Tibial nerve (tissue), 4 donors: ENCODE measurements around the gene LTBR. TPM values are rescaled to one million over a fixed set of nuclear protein-coding genes. Genes with fewer than 3 reads are reported as not detected.

Experiments used
- DNase-seq, 2 donors: peaks; one replicate each; pipeline ENCODE4 v3.0.0-alpha.2; 2019; ENCODE audit warnings: low spot score in 2 of 2
- H3K27ac ChIP-seq, 4 donors: fragments of 200-600 bp; sonication (generic) in 3 of 4; one replicate each; pipeline ENCODE4 v1.5.1; 2017 to 2019; ENCODE audit warnings: mild to moderate bottlenecking in 1 of 4
- H3K27me3 ChIP-seq, 2 donors: fragments of 200-600 bp; sonication (generic) in 1 of 2; one replicate each; pipeline versions ENCODE4 v1.5.1 to v1.6.0; 2017 to 2019
- H3K36me3 ChIP-seq, 3 donors: fragments of 200-600 bp; sonication (generic); one replicate each; pipeline ENCODE4 v1.5.1; 2018 to 2019
- H3K4me1 ChIP-seq, 4 donors: fragments of 200-600 bp; sonication (generic) in 3 of 4; one replicate each; pipeline ENCODE4 v1.5.1; 2017 to 2019
- H3K4me3 ChIP-seq, 4 donors: fragments of 200-600 bp; sonication (generic) in 3 of 4; one replicate each; pipeline ENCODE4 v1.5.1; 2017 to 2019; ENCODE audit warnings: mild to moderate bottlenecking in 1 of 4, moderate library complexity in 1 of 4
- H3K9me3 ChIP-seq, 4 donors: fragments of 200-600 bp; sonication (generic) in 3 of 4; one replicate each; pipeline ENCODE4 v1.5.1; 2017 to 2019
- CTCF ChIP-seq, 5 experiments: fragments of 200-600 bp in 3 of 5; fragments of 450-650 bp in 2 of 5; sonication (generic) in 3 of 5; IDR thresholded peaks; one replicate each; pipeline ENCODE4 v1.5.1; 2016 to 2019; ENCODE audit warnings: antibody characterized with exemption in 5 of 5, mild to moderate bottlenecking in 3 of 5, moderate library complexity in 2 of 5
- EP300 ChIP-seq, 2 donors: sonication (generic); formaldehyde crosslinking; IDR thresholded peaks; one replicate each; pipeline ENCODE4 v1.6.1; 2017; ENCODE audit warnings: antibody characterized with exemption in 2 of 2, mild to moderate bottlenecking in 1 of 2
- POLR2A ChIP-seq, 2 donors: fragments of 450-650 bp; IDR thresholded peaks; one replicate each; pipeline ENCODE4 v1.6.1; 2017; ENCODE audit warnings: antibody characterized with exemption in 2 of 2, mild to moderate bottlenecking in 2 of 2, moderate library complexity in 2 of 2
- WGBS, 2 donors: methylation state at CpG; one replicate each; pipeline ENCODE4 v1.1.5; 2018; 5-methylcytosine and 5-hydroxymethylcytosine counted together
- small RNA-seq: library from RNA; depleted of rRNA; stranded (forward); fragments of <200 nt; gene quantifications from one replicate; pipeline ENCODE3, GENCODE V24; 2016
- total RNA-seq, 4 donors: library from RNA; depleted of rRNA; stranded (reverse); fragments of >200 nt; gene quantifications; one replicate each; pipeline ENCODE4 v1.1.0, GENCODE V29; 2016

The LTBR gene
- total RNA-seq, 4 donors from 2014 or later: 119 to 234 (median 151) TPM

DNA sequence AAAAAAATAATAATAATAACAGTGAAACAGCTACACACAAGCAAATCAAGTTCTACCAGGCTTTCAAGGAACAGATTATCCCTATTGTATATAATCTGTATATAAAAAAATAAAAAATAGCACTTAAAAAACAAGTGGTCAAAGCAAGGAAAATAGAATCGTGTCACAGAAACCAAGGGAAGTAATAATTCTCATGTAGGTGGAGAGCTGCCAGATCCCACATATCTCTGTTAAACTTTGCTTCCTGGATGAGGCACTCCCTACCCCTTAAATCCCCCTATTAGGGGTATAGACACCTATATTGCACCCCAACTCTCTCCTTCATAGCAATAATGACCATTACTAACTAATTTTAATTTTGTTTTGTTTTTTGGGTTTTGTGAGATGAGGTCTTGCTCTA, 56.4 kb downstream of the LTBR start:
- DNase-seq: no peak
- Histone ChIP-seq H3K9me3 (no peaks in the 10 kb centered on the region), H3K4me1 (no peaks in the 10 kb centered on the region), H3K4me3 (no peak overlapping the region), H3K36me3 (peaks cover 0 to 59% (median 0%) of the 10 kb centered on the region in 3 donors), H3K27ac (no peak overlapping the region), H3K27me3 (no peaks in the 10 kb centered on the region)
- TF ChIP-seq CTCF (IDR thresholded peaks at IDR 0.05) (no peak), POLR2A (IDR thresholded peaks at IDR 0.05) (no peak), EP300 (IDR thresholded peaks at IDR 0.05) (no peak)
- WGBS, 2 donors: 49 to 74% methylated on average over 1 of the region's 1 CpG

Small RNA genes within 50 kb of the gene (small RNA-seq; reads per million reads assigned to genes)
- not detected for gene RN7SL391P

Other genes starting within 250 kb of the LTBR start
- 100 to 1,000 TPM; 297 to 500 (median 391) TPM for gene CD9, start 183.8 kb upstream of the LTBR start, total RNA-seq
- gene PLEKHG6, start 73.5 kb upstream of the LTBR start, total RNA-seq: 10 to 100 TPM in 1 of 4 donors, 1 to 10 TPM in 2, not detected in 1; 2.9 to 15.3 (median 7.6) TPM
- gene TNFRSF1A, start 42.1 kb upstream of the LTBR start, total RNA-seq: 100 to 1,000 TPM; 196 to 437 (median 306) TPM
- 10 to 100 TPM; 15.9 to 46.5 (median 18.8) TPM for gene SCNN1A, start 8.6 kb upstream of the LTBR start, total RNA-seq
- under 1 TPM in 2 of 4 donors, not detected in 2; 0.44 to 0.63 TPM for gene CD27, start 60.8 kb downstream of the LTBR start, total RNA-seq
- gene TAPBPL, start 67.9 kb downstream of the LTBR start, total RNA-seq: 10 to 100 TPM; 13.9 to 31.9 (median 25.2) TPM
- gene VAMP1, start 86.5 kb downstream of the LTBR start, total RNA-seq: 10 to 100 TPM; 12.0 to 31.0 (median 19.3) TPM
- gene MRPL51, start 109.1 kb downstream of the LTBR start, total RNA-seq: 100 to 1,000 TPM in 2 of 4 donors, 10 to 100 TPM in 2; 47.4 to 127 (median 89.0) TPM
- gene NCAPD2, start 109.9 kb downstream of the LTBR start, total RNA-seq: 10 to 100 TPM; 17.0 to 29.3 (median 23.0) TPM
- gene GAPDH, start 150.4 kb downstream of the LTBR start, total RNA-seq: 1,000 to 10,000 TPM; 1,360 to 2,316 (median 1,728) TPM
- gene IFFO1, start 171.9 kb downstream of the LTBR start, total RNA-seq: 10 to 100 TPM; 44.6 to 58.6 (median 55.3) TPM
- gene NOP2, start 184.1 kb downstream of the LTBR start, total RNA-seq: 10 to 100 TPM; 16.1 to 30.9 (median 24.3) TPM
- gene CHD4, start 223.2 kb downstream of the LTBR start, total RNA-seq: 100 to 1,000 TPM; 192 to 256 (median 242) TPM